H9 (cell line): ENCODE results near the gene RNU6-9. TPM values are rescaled to one million over a fixed set of nuclear protein-coding genes. Genes with fewer than 3 reads are reported as not detected.

Source experiments
- DNase-seq: peaks from one replicate; pipeline ENCODE4 v3.0.0-alpha.2; 2017
- H2AFZ ChIP-seq: one replicate; pipeline ENCODE4 v1.6.1; 2013; ENCODE audit warnings: mild to moderate bottlenecking, low read length, control low read depth, moderate library complexity
- H2AK5ac ChIP-seq: 2 replicates; pipeline ENCODE4 v1.6.1; 2013; ENCODE audit warnings: low read length, control low read depth, mixed read lengths; ENCODE audit not compliant: insufficient read length
- H2BK120ac ChIP-seq: one replicate; pipeline ENCODE4 v1.6.1; 2013; ENCODE audit warnings: low read depth, mild to moderate bottlenecking, low read length, control low read depth, inconsistent platforms; ENCODE audit not compliant: poor library complexity, severe bottlenecking
- H2BK12ac ChIP-seq: 2 replicates; pipeline ENCODE4 v1.6.1; 2013; ENCODE audit warnings: low read length, control low read depth, mixed read lengths, low read depth; ENCODE audit not compliant: insufficient read length
- H2BK15ac ChIP-seq: 2 replicates; pipeline ENCODE4 v1.6.1; 2013; ENCODE audit warnings: low read depth, low read length, control low read depth
- H2BK20ac ChIP-seq: one replicate; pipeline ENCODE4 v1.6.1; 2013; ENCODE audit warnings: low read depth, mild to moderate bottlenecking, low read length, control low read depth, inconsistent platforms; ENCODE audit not compliant: poor library complexity, severe bottlenecking
- H2BK5ac ChIP-seq: 2 replicates; pipeline ENCODE4 v1.6.1; 2013; ENCODE audit warnings: low read length, control low read depth, mixed read lengths; ENCODE audit not compliant: insufficient read length
- H3K14ac ChIP-seq: 2 replicates; pipeline ENCODE4 v1.6.1; 2013; ENCODE audit warnings: low read length, control low read depth; ENCODE audit not compliant: insufficient read depth
- H3K18ac ChIP-seq: 2 replicates; pipeline ENCODE4 v1.6.1; 2013; ENCODE audit warnings: low read depth, mild to moderate bottlenecking, mixed read lengths, low read length, control low read depth; ENCODE audit not compliant: insufficient read length
- H3K23ac ChIP-seq: 2 replicates; pipeline ENCODE4 v1.6.1; 2013; ENCODE audit warnings: low read length, control low read depth, mixed read lengths, low read depth; ENCODE audit not compliant: insufficient read length
- H3K23me2 ChIP-seq: 2 replicates; pipeline ENCODE4 v1.6.1; 2013; ENCODE audit warnings: low read depth, mild to moderate bottlenecking, mixed read lengths, low read length, control low read depth; ENCODE audit not compliant: insufficient read length, poor library complexity, severe bottlenecking
- H3K27ac ChIP-seq: 2 replicates; pipeline ENCODE4 v1.5.1; 2013; ENCODE audit warnings: low read length, control low read depth, mixed read lengths, low read depth; ENCODE audit not compliant: insufficient read length
- H3K27me3 ChIP-seq: 2 replicates; pipeline ENCODE4 v1.6.1; 2013; ENCODE audit warnings: low read length, control low read depth, inconsistent platforms; ENCODE audit not compliant: insufficient read depth
- H3K4ac ChIP-seq: 2 replicates; pipeline ENCODE4 v1.6.1; 2013; ENCODE audit warnings: low read depth, mild to moderate bottlenecking, control low read depth, inconsistent platforms, low read length, moderate library complexity
- H3K4me1 ChIP-seq: 2 replicates; pipeline ENCODE4 v1.6.1; 2013; ENCODE audit warnings: low read length, control low read depth, inconsistent platforms; ENCODE audit not compliant: insufficient read depth
- H3K4me2 ChIP-seq: 2 replicates; pipeline ENCODE4 v1.6.1; 2013; ENCODE audit warnings: low read length, control low read depth, mixed read lengths; ENCODE audit not compliant: insufficient read length, insufficient read depth
- H3K56ac ChIP-seq: 2 replicates; pipeline ENCODE4 v1.6.1; 2013; ENCODE audit warnings: low read depth, mild to moderate bottlenecking, mixed read lengths, low read length, control low read depth; ENCODE audit not compliant: insufficient read length
- H3K79me1 ChIP-seq: 2 replicates; pipeline ENCODE4 v1.6.1; 2013; ENCODE audit warnings: low read depth, mild to moderate bottlenecking, moderate library complexity, low read length, control low read depth, inconsistent platforms; ENCODE audit not compliant: insufficient read depth, poor library complexity, severe bottlenecking
- H3K79me2 ChIP-seq: 2 replicates; pipeline ENCODE4 v1.6.1; 2013; ENCODE audit warnings: low read length, control low read depth, inconsistent platforms; ENCODE audit not compliant: insufficient read depth
- H3K9ac ChIP-seq: 2 replicates; pipeline ENCODE4 v1.6.1; 2013; ENCODE audit warnings: low read length, control low read depth, mixed read lengths; ENCODE audit not compliant: insufficient read length; ENCODE audit errors: extremely low read depth
- H3K9me3 ChIP-seq: one replicate; pipeline ENCODE4 v1.6.1; 2013; ENCODE audit warnings: low read depth, low read length, inconsistent platforms; ENCODE audit not compliant: control insufficient read depth
- H3T11ph ChIP-seq: one replicate; pipeline ENCODE4 v1.6.1; 2013; ENCODE audit warnings: mild to moderate bottlenecking, low read length, control low read depth, inconsistent platforms
- H4K20me1 ChIP-seq: one replicate; pipeline ENCODE4 v1.6.1; 2013; ENCODE audit not compliant: control insufficient read depth, insufficient read length, insufficient read depth
- H4K5ac ChIP-seq: 2 replicates; pipeline ENCODE4 v1.6.1; 2013; ENCODE audit warnings: low read depth, mild to moderate bottlenecking, mixed read lengths, low read length, control low read depth; ENCODE audit not compliant: insufficient read length
- H4K8ac ChIP-seq: replicated peaks from 2 replicates; pipeline ENCODE4 v1.6.1; 2013; ENCODE audit warnings: low read length, control low read depth, mixed read lengths, low read depth; ENCODE audit not compliant: insufficient read length
- H4K91ac ChIP-seq: 2 replicates; pipeline ENCODE4 v1.6.1; 2013; ENCODE audit warnings: low read depth, mild to moderate bottlenecking, moderate library complexity, mixed read lengths, low read length, control low read depth; ENCODE audit not compliant: insufficient read length
- H3K27ac Mint-ChIP-seq, 3 experiments: 2 replicates in 2 of 3; 3 replicates in 1 of 3; pipeline ENCODE4 v1.8.0; 2020 to 2021; ENCODE audit warnings: mixed read lengths in 3 of 3, mild to moderate bottlenecking in 1 of 3, moderate library complexity in 1 of 3
- H3K27me3 Mint-ChIP-seq: 2 replicates; pipeline ENCODE4 v1.8.0; 2021; ENCODE audit warnings: low read depth, mild to moderate bottlenecking, moderate library complexity, mixed read lengths
- H3K36me3 Mint-ChIP-seq, 3 experiments: 2 replicates in 2 of 3; 3 replicates in 1 of 3; pipeline ENCODE4 v1.8.0; 2020 to 2021; ENCODE audit warnings: low read depth in 3 of 3, mixed read lengths in 3 of 3; ENCODE audit not compliant: insufficient read depth in 1 of 3
- H3K4me1 Mint-ChIP-seq, 2 experiments: 2 replicates each; pipeline ENCODE4 v1.8.0; 2020; ENCODE audit warnings: mixed read lengths in 2 of 2
- H3K4me3 Mint-ChIP-seq, 2 experiments: 2 replicates in 1 of 2; 3 replicates in 1 of 2; pipeline ENCODE4 v1.8.0; 2020 to 2021; ENCODE audit warnings: mild to moderate bottlenecking in 2 of 2, mixed read lengths in 2 of 2, moderate library complexity in 1 of 2
- H3K9me3 Mint-ChIP-seq, 2 experiments: 2 replicates in 1 of 2; 3 replicates in 1 of 2; pipeline ENCODE4 v1.8.0; 2020; ENCODE audit warnings: mild to moderate bottlenecking in 2 of 2, mixed read lengths in 2 of 2, moderate library complexity in 1 of 2
- WGBS: extraction: QIAGEN DNeasy Blood & Tissue Kit; methylation state at CpG from one replicate; pipeline ENCODE4 v1.1.7; 2013; ENCODE audit warnings: missing lambda C conversion rate, low lambda C conversion rate, mixed read lengths; ENCODE audit not compliant: insufficient read length; ENCODE audit errors: extremely low coverage; 5-methylcytosine and 5-hydroxymethylcytosine counted together
- total RNA-seq: library from RNA; stranded (reverse); gene quantifications from 2 replicates; pipeline ENCODE4 v1.2.1, GENCODE V29; 2021
- TF ChIP-seq, protein P1 (sequence below): fragments of 200-600 bp; sonication (generic); conservative IDR thresholded peaks from 3 replicates; pipeline ENCODE4 v1.8.0; 2021; ENCODE audit warnings: antibody characterized with exemption, mild to moderate bottlenecking

The RNU6-9 gene
- total RNA-seq, 1 experiment from 2014 or later: not detected

DNA sequence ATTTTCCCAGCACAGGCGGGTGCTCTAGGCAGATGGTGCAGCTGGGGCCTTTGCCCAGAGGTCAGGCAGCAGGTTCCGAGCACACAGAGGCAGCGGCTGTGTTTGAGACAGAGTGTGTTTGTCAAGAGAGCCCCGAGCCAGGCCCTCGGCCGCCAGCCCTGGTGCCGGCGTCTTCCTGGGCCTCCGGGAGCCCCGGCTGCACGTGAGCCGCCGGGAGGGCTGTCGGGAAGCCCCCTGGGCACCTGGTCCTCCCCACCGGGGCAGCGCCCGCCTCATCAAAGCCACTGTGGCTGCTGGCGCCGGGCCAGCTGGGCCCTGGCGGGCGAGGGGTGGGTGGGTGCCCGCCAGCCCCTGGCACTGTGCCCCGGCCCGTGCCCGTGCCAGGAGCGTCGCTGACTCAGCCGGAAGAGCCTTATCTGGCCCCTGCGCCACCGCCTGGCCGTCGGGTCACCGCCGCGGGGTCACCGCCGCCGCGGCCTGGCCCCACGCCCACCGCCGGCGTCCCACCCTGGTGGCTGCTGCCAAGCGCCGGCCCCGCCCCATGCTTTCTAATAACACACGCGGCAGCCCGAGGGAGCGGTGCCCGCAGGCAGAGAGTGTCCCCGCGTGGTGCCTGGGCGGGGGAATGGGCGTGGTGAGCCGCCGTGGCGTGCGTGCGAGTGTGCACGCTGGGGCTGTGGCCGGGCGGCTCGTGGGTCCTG lies 47.5 kb downstream of the RNU6-9 start:
- Histone ChIP-seq H3K27ac (no peak overlapping the region), H2AFZ (no peak overlapping the region), H2BK5ac (no peak overlapping the region), H4K8ac (no peak overlapping the region), H4K20me1 (peaks cover 8% of the 10 kb centered on the region), H2BK20ac (no peak overlapping the region), H4K5ac (no peak overlapping the region), H3K4me1 (no peaks in the 10 kb centered on the region), H2BK12ac (no peak overlapping the region), H4K91ac (no peak overlapping the region), H3K4me2 (no peak overlapping the region), H3K18ac (no peak overlapping the region), H3K79me2 (peaks cover 10% of the 10 kb centered on the region; the same call in 1 of the 2 replicates), H3K27me3 (no peaks in the 10 kb centered on the region), H2BK15ac (no peak overlapping the region), H2AK5ac (no peak overlapping the region), H3K4ac (no peak overlapping the region), H3T11ph (no peak overlapping the region), H2BK120ac (no peak overlapping the region), H3K56ac (no peak overlapping the region), H3K9ac (no peak overlapping the region), H3K79me1 (no peaks in the 10 kb centered on the region), H3K23ac (no peak overlapping the region), H3K23me2 (no peaks in the 10 kb centered on the region), H3K14ac (no peak overlapping the region; the same call in 1 of the 2 replicates), H3K9me3 (no peaks in the 10 kb centered on the region)
- H3K27ac Mint-ChIP-seq: peak overlapping the region in 2 of 3 experiments; percentile 84 to 85; a peak in 2 of 7 replicates
- H3K4me1 Mint-ChIP-seq: 0 out of 4 replicates have a peak, but pooled peaks cover 0 to 3% of the 10 kb centered on the region in 2 experiments
- H3K27me3 Mint-ChIP-seq: no peaks in the 10 kb centered on the region; the same call in 1 of the 2 replicates
- DNase-seq: no peak
- no CpG with 5 or more reads among the region's 64 CpGs for WGBS
- no peak overlapping the region; a peak in 1 of 5 replicates for H3K4me3 Mint-ChIP-seq
- TF ChIP-seq, protein P1, sequence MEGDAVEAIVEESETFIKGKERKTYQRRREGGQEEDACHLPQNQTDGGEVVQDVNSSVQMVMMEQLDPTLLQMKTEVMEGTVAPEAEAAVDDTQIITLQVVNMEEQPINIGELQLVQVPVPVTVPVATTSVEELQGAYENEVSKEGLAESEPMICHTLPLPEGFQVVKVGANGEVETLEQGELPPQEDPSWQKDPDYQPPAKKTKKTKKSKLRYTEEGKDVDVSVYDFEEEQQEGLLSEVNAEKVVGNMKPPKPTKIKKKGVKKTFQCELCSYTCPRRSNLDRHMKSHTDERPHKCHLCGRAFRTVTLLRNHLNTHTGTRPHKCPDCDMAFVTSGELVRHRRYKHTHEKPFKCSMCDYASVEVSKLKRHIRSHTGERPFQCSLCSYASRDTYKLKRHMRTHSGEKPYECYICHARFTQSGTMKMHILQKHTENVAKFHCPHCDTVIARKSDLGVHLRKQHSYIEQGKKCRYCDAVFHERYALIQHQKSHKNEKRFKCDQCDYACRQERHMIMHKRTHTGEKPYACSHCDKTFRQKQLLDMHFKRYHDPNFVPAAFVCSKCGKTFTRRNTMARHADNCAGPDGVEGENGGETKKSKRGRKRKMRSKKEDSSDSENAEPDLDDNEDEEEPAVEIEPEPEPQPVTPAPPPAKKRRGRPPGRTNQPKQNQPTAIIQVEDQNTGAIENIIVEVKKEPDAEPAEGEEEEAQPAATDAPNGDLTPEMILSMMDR: no peak
- peaks cover 19 to 47% (median 46%) of the 10 kb centered on the region in 3 experiments; a peak in 6 of 7 replicates for H3K36me3 Mint-ChIP-seq
- H3K9me3 Mint-ChIP-seq: no peaks in the 10 kb centered on the region
